Articular chondrocyte of knee joint (primary cell): Measurements from ENCODE around the gene HIGD1C. TPM values are rescaled to one million over a fixed set of nuclear protein-coding genes. Genes with fewer than 3 reads are reported as not detected.

Experiments
- small RNA-seq: library from RNA; depleted of rRNA; stranded (forward); fragments of <200 nt; gene quantifications from one replicate; pipeline ENCODE3, GENCODE V24; 2012
- total RNA-seq: library from RNA; depleted of rRNA; stranded (reverse); fragments of >200 nt; gene quantifications from 2 replicates; pipeline ENCODE4 v1.2.3, GENCODE V29; 2012

HIGD1C gene
- total RNA-seq = not detected in 2 replicates

DNA sequence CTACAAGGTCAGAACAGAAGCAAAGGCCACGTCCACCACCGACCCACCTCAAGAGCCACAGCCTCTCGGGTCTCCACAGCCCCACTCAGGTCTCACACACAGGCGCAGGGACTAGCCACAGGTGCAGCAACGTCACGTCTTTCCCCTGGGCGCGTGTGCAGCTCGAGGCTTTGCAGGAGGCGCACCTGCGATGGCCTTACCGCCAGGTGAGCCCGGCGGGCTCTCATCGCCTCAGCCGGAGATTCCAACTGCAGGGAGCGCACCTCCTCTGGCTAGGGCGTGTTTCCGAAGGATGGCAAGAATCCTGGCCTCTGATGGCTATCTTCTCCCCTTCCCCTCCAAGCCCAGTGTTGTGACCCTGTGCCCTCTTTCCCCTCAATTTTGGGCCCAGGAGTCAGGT lies at the start of gene HIGD1C:
HIGD1C (plus strand) TSS at position 35 of the 400 bp plus-strand sequence. CDS start 1,455 bp downstream, outside the sequence.

Small RNAs within 50 kb of the gene (small RNA-seq; reads per million reads assigned to genes)
- not detected for gene AC008121.1
- not detected for gene RF00019
- not detected for gene RNU6-87P

Other genes with a start within 250 kb of the HIGD1C start
- gene ATF1, start 188.4 kb upstream of the HIGD1C start, total RNA-seq = 29.7 and 34.0 TPM in 2 replicates
- not detected in 2 replicates for gene TMPRSS12, start 109.6 kb upstream of the HIGD1C start, total RNA-seq
- 55.6 and 56.4 TPM in 2 replicates for gene SLC11A2, start 73.8 kb downstream of the HIGD1C start, total RNA-seq
- 55.1 and 64.2 TPM in 2 replicates for gene LETMD1, start 95.8 kb downstream of the HIGD1C start, total RNA-seq
- 24.3 and 27.1 TPM in 2 replicates for gene CSRNP2, start 131.1 kb downstream of the HIGD1C start, total RNA-seq
- 11.5 and 11.6 TPM in 2 replicates for gene TFCP2, start 220.6 kb downstream of the HIGD1C start, total RNA-seq